Measurements from ENCODE around the gene GNAI3.
A peak's percentile ranks its signal among the peaks of the same experiment; 100 is the strongest.

The GNAI3 gene

DNA sequence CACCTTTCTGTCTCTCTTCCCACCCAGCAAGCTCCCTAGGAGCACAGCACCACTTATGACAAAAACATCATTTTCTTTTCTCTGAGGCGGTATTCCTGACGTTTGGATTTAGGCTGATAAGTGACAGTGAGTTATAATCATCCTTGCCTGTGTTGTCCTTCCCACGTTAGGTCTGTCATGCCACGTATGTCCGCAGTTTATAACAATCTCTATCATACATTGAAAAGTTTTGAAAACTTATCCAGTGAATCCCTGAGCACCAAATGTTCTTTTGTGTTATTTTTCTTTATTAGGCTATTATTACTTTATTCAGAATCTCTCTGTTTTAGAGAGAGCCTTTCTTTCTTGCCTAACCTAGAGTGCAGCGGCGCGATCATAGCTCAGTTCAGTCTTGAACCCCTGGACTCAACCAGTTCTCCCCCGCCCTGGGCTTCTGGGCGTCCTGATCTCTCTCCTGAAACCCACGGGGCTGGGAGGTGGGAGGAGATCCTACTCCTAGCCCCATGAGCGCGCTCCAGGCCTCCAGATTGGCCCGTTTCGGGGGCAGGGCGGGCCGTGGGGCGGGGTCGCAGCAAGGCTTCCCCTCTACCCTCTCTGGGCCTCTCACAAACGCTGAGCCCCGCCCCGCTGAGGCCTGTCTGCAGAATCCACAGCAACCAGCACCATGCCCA lies 119.2 kb downstream of the GNAI3 start, which contains the start of gene GSTM2:
GSTM2 (plus strand) TSS at position 606 of the 671 bp plus-strand sequence; CDS start at position 665, 59 bp downstream.
- no peak for TF ChIP-seq EZH2 (IDR thresholded peaks at IDR 0.05; ENCODE audit: borderline replicate concordance, low read depth, low read length, severe bottlenecking)
- no peak for TF ChIP-seq CTCF (IDR thresholded peaks at IDR 0.05; ENCODE audit: borderline replicate concordance, extremely low read depth, low read length, poor library complexity, severe bottlenecking)
- H3K27me3 ChIP-seq (ENCODE audit: insufficient read depth, low read length, poor library complexity) = no peaks in the 10 kb centered on the region
- H3K4me1 ChIP-seq (ENCODE audit: insufficient read depth, low read length) = peaks cover 13% of the 10 kb centered on the region
- no peaks in the 10 kb centered on the region for H4K20me1 ChIP-seq (ENCODE audit: insufficient read depth, low read length)
- H3K9me3 ChIP-seq (ENCODE audit: insufficient read depth, low read length, severe bottlenecking) = no peaks in the 10 kb centered on the region
- no peak within 1 kb of the TSS for H3K27ac ChIP-seq (ENCODE audit: low read length)
- peak; percentile 100 for ATAC-seq (ENCODE audit: insufficient read depth, low read depth)
- H3K9ac ChIP-seq (ENCODE audit: low read depth, low read length) = peak within 1 kb of the TSS; percentile 46
- no peaks in the 10 kb centered on the region for H3K36me3 ChIP-seq (ENCODE audit: insufficient read depth, low read length)
- H3K4me3 ChIP-seq (ENCODE audit: low read depth in 1 of 2, low read length in 2 of 2) = peak within 1 kb of the TSS in 1 of 2 experiments; percentile 54; a peak in 2 of 4 replicates
- H3K79me2 ChIP-seq (ENCODE audit: insufficient read depth, low read length) = no peaks in the 10 kb centered on the region
- peak within 1 kb of the TSS; percentile 50 for H2AFZ ChIP-seq (ENCODE audit: low read depth, low read length)
- peak within 1 kb of the TSS; percentile 65 for H3K4me2 ChIP-seq (ENCODE audit: insufficient read depth, low read length)
- DNase-seq = peak; percentile 91

Measured in DND-41 (cell line).